ENCODE measurements around the gene FASTK.
A peak's percentile ranks its signal among the peaks of the same experiment; 100 is the strongest.

The FASTK gene

DNA sequence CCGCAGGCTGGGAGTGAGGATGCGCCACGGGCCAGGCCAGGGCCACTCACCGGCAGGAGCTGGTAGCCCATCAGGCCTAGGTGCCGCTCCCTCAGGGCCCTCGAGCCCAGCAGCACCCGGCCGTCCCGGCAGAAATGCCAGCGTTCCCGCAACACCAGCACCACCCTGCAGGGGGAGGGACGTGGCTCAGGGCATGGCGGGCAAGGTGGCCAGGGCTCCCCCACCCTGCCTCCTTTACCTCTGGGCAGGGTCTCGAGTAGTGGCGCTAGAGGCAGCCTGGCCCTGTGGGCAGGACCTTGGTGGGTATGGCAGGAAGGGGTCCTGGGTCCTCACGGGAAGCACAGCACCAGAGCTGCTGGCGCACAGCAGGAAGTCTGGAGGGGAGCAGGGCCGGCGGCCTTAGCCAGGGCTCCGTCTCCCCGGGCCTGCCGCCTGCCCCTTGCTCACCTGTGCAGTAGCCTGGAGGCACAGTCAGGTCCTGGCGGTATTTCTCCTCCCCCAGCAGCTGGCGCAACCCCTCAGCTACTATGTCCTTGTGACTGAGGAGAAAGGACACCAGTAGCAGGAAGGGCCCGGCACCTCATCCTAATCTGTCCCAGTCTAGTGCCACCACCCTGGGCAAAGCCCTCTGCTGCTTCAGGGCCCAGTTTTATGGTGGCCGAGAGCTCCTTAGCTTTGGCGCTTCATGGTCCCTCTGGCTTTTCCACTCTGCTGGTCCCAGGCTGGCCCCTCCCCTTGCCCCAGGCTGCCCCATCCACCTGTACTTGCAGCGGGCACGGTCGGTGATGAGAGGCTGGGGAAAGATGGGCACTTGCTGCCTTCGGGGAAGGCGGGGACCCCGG, 3.5 kb downstream of the FASTK start:
- no peak for TF ChIP-seq POLR2A (IDR thresholded peaks at IDR 0.05; ENCODE audit: low read depth, low read length)
- FAIRE-seq (no peak), DNase-seq (ENCODE audit: insufficient read length, low spot score) (peak; percentile 63)

DNA sequence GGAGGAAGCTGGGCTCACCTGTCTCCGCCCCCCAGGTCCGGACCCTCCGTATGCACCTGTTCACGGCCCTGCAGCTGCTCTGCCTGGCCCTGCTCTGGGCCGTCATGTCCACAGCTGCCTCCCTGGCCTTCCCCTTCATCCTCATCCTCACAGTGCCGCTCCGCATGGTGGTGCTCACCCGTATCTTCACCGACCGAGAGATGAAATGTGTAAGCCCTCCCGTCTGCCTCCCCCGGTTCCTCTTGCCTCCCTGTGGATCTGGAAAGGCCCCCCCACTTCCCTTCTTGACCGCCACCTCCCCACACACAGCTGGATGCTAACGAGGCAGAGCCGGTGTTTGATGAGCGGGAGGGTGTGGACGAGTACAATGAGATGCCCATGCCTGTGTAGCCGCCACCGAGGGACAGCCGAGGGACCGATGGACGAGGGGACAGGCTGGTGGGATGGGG, 4.6 kb downstream of the FASTK start:
- FAIRE-seq (no peak), DNase-seq (ENCODE audit: insufficient read length, low spot score) (no peak)
- TF ChIP-seq POLR2A (IDR thresholded peaks at IDR 0.05; ENCODE audit: low read depth, low read length) = 0 out of 2 replicates have a peak, but pooled peaks have one; percentile 15

GRCh38 chr7:151075662-151075971, 5.0 kb downstream of the FASTK start:
- DNase-seq (ENCODE audit: insufficient read length, low spot score) (no peak), FAIRE-seq (no peak)
- TF ChIP-seq POLR2A (IDR thresholded peaks at IDR 0.05; ENCODE audit: low read depth, low read length) = no peak

GRCh38 chr7:151074817-151075661, 5.6 kb downstream of the FASTK start:
- no peak for DNase-seq (ENCODE audit: insufficient read length, low spot score)
- no peak for FAIRE-seq
- no peak for TF ChIP-seq POLR2A (IDR thresholded peaks at IDR 0.05; ENCODE audit: low read depth, low read length)

- no peak for DNase-seq (ENCODE audit: insufficient read length, low spot score)
- no peak for TF ChIP-seq POLR2A (IDR thresholded peaks at IDR 0.05; ENCODE audit: low read depth, low read length)
- FAIRE-seq = no peak
Observed at GRCh38 chr7:151073990-151074389, 6.6 kb downstream of the FASTK start.

DNA sequence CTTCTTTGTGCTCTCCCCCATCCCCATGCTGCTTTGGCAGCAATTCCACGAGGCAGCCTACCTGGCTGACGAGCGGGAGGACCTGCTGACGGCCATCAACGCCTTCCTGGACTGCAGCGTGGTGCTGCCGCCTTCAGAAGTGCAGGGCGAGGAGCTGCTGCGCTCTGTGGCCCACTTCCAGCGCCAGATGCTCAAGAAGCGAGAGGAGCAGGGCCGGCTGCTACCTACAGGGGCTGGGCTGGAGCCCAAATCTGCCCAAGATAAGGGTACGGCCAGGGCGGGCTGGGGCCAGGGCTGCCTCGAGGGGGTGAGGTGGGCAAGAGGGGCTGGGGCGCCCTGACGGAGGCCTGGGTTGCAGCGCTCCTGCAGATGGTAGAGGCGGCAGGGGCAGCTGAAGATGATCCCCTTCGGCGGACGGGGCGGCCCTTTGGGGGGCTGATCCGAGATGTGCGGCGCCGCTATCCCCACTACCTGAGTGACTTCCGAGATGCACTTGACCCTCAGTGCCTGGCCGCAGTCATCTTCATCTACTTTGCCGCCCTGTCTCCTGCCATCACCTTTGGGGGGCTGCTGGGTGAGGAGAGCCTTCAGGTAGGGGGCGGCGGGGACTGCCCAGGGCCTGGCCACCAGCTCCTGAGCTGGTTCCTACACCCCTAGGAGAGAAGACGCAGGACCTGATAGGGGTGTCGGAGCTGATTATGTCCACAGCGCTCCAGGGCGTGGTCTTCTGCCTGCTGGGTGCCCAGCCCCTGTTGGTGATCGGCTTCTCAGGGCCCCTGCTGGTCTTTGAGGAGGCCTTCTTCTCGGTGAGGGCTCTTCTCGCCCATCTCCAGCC, 9.4 kb downstream of the FASTK start:
- FAIRE-seq = no peak
- DNase-seq (ENCODE audit: insufficient read length, low spot score) = no peak
- no peak for TF ChIP-seq POLR2A (IDR thresholded peaks at IDR 0.05; ENCODE audit: low read depth, low read length)

GRCh38 chr7:151070574-151070960, 10.0 kb downstream of the FASTK start:
- DNase-seq (ENCODE audit: insufficient read length, low spot score) = no peak
- FAIRE-seq = no peak
- TF ChIP-seq POLR2A (IDR thresholded peaks at IDR 0.05; ENCODE audit: low read depth, low read length) = no peak

- FAIRE-seq = no peak
- no peak for TF ChIP-seq POLR2A (IDR thresholded peaks at IDR 0.05; ENCODE audit: low read depth, low read length)
Observed at GRCh38 chr7:151069841-151070573, 10.6 kb downstream of the FASTK start.

DNA sequence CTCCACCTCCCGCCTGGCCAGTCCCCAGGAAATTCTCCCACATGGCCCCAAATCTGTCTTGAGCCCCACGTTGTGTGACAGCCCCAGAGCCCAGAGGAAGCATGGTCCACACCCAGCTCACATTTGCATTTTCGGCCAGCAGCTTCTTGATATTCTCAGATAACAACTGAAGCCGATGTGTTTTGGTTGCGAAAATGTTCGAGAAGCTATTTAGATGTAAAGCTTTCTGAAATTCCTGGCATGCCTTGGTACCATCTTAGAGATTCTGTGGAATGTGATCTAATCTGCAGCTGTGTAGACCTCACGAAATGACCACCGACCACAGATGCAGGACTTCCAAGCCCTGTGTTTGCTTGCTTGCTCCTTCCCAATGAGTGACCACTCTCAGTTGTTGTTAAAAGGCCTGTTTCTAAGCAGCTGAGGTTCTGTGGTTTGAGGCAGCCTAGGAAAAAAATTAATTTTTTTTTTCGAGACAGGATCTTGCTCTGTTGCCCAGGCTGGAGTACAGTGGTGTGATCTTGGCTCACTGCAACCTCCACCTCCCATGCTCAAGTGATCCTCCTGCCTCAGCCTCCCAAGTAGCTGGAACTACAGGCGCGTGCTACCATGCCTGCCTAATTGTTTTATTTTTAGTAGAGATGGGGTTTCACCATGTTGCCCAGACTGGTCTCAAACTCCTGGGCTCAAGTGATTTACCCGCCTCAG, 12.4 kb downstream of the FASTK start:
- TF ChIP-seq POLR2A (IDR thresholded peaks at IDR 0.05; ENCODE audit: low read depth, low read length) = no peak
- FAIRE-seq (no peak), DNase-seq (ENCODE audit: insufficient read length, low spot score) (no peak)

More at GRCh38 chr7:151069841-151070573, 10.6 kb downstream of the FASTK start:
- no peak for DNase-seq (ENCODE audit: insufficient read length, low spot score)

DNA sequence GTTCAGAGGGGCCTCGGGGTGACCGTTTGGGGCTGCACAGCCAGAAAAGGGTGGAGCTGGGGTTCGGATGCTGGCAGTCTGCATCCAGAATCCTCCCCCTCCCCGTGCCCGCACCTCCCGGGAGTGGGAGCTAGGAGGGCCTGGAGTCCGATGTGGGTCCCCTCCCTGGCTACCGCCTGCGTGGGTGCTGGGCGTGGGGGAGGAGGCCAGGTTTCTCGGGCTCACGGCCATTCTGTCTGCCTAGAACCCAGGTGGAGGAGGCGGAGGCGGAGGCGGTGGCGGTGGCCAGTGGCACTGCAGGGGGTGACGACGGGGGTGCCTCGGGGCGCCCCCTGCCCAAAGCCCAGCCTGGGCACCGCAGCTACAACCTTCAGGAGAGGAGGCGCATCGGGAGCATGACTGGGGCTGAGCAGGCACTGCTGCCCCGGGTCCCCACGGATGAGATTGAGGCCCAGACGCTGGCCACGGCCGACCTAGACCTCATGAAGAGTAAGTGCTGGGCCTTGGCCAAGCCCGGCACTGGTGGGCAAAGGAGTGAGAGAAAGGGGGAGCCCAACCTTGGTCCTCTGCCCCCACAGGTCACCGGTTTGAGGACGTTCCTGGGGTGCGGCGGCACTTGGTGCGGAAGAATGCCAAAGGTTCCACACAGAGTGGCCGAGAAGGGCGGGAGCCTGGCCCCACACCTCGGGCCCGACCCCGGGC, 14.2 kb downstream of the FASTK start:
- FAIRE-seq = no peak
- no peak for TF ChIP-seq POLR2A (IDR thresholded peaks at IDR 0.05; ENCODE audit: low read depth, low read length)
- DNase-seq (ENCODE audit: insufficient read length, low spot score) = no peak

GRCh38 chr7:151065516-151065915, 15.1 kb downstream of the FASTK start:
- TF ChIP-seq POLR2A (IDR thresholded peaks at IDR 0.05; ENCODE audit: low read depth, low read length) = no peak
- FAIRE-seq = no peak

DNA sequence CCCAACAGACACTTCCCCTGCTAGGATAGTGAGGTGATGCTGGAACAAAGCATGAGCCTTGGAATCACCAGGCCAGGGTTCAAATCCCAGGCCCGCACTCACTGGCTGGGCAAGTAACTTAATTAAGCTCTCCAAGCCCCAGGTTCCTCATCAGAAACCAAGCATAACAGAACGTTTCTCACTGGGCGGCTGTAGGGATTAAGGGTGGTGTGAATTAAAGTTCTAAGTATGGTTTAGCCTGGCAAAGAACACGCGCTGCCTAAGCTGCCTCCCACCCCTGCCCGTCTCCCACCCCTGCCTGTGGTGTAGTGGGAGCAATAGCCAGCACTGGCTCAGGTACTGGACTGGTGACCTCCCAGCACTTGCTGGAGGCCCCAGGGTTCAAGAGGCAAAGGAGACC, 15.6 kb downstream of the FASTK start:
- FAIRE-seq = no peak
- no peak for TF ChIP-seq POLR2A (IDR thresholded peaks at IDR 0.05; ENCODE audit: low read depth, low read length)
- DNase-seq (ENCODE audit: insufficient read length, low spot score) = no peak

More at GRCh38 chr7:151065516-151065915, 15.1 kb downstream of the FASTK start:
- DNase-seq (ENCODE audit: insufficient read length, low spot score) = no peak
